ENCODE measurements around the gene RPS6KA2.
A peak's percentile ranks its signal among the peaks of the same experiment; 100 is the strongest.

Gene RPS6KA2

GRCh38 chr6:166591026-166591425, 36.0 kb downstream of the RPS6KA2 start:
- in situ Hi-C loops (cut with MboI; ENCODE audit: low pct_unique_long_range_greater_than_20kb, low sequenced_read_pairs, unreplicated experiment) = no loop called here

GRCh38 chr6:166589786-166590574, 37.1 kb downstream of the RPS6KA2 start:
- no peak for DNase-seq (ENCODE audit: low spot score)
- no peak for TF ChIP-seq CTCF (IDR thresholded peaks at IDR 0.05; ENCODE audit: extremely low read depth, insufficient read depth, missing control alignments)
- in situ Hi-C loops (cut with MboI; ENCODE audit: low pct_unique_long_range_greater_than_20kb, low sequenced_read_pairs, unreplicated experiment) = no loop called here

More at GRCh38 chr6:166591026-166591425, 36.0 kb downstream of the RPS6KA2 start:
- TF ChIP-seq CTCF (IDR thresholded peaks at IDR 0.05; ENCODE audit: extremely low read depth, insufficient read depth, missing control alignments) = no peak
- no peak for DNase-seq (ENCODE audit: low spot score)

- in situ Hi-C loops (cut with MboI; ENCODE audit: low pct_unique_long_range_greater_than_20kb, low sequenced_read_pairs, unreplicated experiment) = no loop called here
- TF ChIP-seq CTCF (IDR thresholded peaks at IDR 0.05; ENCODE audit: extremely low read depth, insufficient read depth, missing control alignments) = no peak
- peak; percentile 40 for DNase-seq (ENCODE audit: low spot score)
These were observed 37.7 kb downstream of the RPS6KA2 start for GRCh38 chr6:166589337-166589731.

- peak; percentile 27 for DNase-seq (ENCODE audit: low spot score)
- in situ Hi-C loops (cut with MboI; ENCODE audit: low pct_unique_long_range_greater_than_20kb, low sequenced_read_pairs, unreplicated experiment) = no loop called here
- no peak for TF ChIP-seq CTCF (IDR thresholded peaks at IDR 0.05; ENCODE audit: extremely low read depth, insufficient read depth, missing control alignments)
These were observed 38.2 kb downstream of the RPS6KA2 start for GRCh38 chr6:166588691-166589336.

- peak; percentile 74 for DNase-seq (ENCODE audit: low spot score)
- no peak for TF ChIP-seq CTCF (IDR thresholded peaks at IDR 0.05; ENCODE audit: extremely low read depth, insufficient read depth, missing control alignments)
- in situ Hi-C loops (cut with MboI; ENCODE audit: low pct_unique_long_range_greater_than_20kb, low sequenced_read_pairs, unreplicated experiment) = no loop called here
These were observed 39.2 kb downstream of the RPS6KA2 start for GRCh38 chr6:166587631-166588413.

- in situ Hi-C loops (cut with MboI; ENCODE audit: low pct_unique_long_range_greater_than_20kb, low sequenced_read_pairs, unreplicated experiment) = no loop called here
These were observed 40.5 kb downstream of the RPS6KA2 start, which contains the start of gene RAMACL for GRCh38 chr6:166586424-166587156. RAMACL (minus strand) TSS chr6:166586678; CDS start chr6:166586477, 201 bp downstream.

More at GRCh38 chr6:166586424-166587156, 40.5 kb downstream of the RPS6KA2 start, which contains the start of gene RAMACL:
- peak; percentile 84 for DNase-seq (ENCODE audit: low spot score)
- no peak for TF ChIP-seq CTCF (IDR thresholded peaks at IDR 0.05; ENCODE audit: extremely low read depth, insufficient read depth, missing control alignments)

Measured in GM13977 (cell line).